GM19467 (cell line): Measurements from ENCODE around the gene PHGDH.
"Not testable (repeated sequence)": the region's sequence is repeated elsewhere in the genome, so short reads cannot be mapped to it uniquely, and the experiment has no call there.

Experiments
- ATAC-seq: cut with Tn5 transposase; IDR thresholded peaks from one replicate; pipeline ENCODE4 v1.9.1; 2021; ENCODE audit warnings: mild to moderate bottlenecking, moderate library complexity; ENCODE audit not compliant: unreplicated experiment

PHGDH gene

DNA sequence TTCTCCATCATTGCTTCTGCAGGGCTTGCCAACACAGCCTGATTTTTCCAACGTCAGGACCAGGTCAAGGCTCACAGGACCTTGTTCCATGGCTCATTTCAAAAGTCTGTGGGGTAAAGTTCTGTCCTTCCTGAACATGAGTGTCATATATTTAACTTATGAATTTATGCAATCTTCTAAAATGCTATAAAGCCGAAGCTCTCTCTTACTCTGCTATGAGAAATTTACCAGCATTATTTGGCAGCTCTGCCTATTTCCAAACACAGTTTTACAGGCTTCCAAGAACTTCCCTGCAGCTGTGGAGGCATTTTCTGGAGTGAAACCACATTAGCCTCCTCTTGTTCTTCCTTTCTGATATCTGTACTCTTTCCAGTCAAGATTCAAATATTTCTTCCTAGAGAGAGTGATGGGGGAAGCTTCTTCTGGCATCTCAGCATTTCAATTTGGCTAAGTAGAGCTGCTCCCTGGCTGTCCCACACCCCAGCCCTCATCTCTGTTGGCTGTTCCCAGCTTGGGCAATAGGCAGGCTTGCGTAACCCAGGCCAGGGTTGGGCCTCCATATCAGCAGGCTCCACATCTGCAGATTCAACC, 72.6 kb downstream of the PHGDH start:
- ATAC-seq = no peak

DNA sequence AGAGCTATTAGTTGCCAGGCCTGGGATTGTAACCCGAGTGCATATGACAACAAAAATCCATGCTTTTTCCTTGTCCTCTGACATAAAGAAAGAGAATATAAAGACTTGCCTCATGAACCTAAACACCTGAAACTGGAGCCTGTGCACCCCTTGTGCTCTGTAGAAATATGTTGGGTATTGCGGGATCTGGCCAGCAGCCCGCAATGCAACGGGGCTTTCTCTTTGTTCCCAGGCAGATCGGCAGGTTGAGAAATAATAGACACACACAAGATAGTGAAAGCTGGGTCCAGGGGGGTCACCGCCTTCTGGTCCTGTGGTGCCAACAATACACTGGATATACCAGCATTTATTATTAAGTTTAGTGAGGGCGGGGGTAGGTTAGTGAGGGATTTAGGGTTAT, 74.3 kb downstream of the PHGDH start:
- ATAC-seq = not testable (repeated sequence)

DNA sequence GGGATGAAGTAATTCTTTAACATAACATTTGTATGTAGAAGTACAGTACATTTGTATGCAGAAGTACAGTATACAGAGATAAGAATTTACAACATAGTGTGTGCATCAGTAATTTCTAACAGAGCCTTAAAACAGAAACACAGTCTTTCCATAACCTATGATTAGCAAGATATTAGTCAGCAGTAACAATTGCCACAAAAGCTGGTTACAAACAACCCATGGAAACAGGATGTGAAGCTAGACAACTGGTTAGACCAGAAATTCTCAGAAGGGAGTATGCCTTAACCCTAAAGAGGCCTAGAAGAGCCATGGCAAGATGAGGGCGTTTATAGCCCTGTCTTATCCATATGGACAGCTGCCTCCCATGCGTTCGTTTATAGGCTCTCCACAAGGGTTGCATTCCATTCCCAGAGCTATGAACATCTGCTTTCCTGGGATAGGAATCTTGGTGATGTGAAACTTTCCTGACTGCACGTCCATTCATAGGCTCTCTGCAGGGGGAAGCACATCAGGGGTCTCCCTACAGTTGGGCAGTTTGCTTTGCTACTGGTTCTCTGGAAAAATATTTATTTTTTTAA, 74.8 kb downstream of the PHGDH start:
- not testable (repeated sequence) for ATAC-seq

DNA sequence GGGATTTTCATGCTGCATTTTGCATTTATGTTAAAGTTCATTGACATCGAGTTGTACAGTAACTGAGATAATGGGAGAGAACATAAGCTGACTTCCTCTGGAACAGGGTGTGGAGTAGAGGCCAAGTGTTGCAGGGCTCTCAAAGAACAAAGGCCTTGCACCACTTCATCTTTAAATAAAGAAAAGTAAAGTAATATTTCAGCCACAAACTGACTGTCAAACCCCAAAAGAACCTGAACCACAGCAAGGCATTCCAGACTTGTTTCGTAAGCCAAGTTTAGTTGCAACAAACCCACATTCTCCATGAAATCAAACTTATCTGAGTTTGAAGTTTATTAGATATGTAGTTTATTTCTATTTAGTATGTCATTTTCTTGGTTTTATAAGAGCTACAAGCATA, 76.0 kb downstream of the PHGDH start:
- no peak for ATAC-seq

DNA sequence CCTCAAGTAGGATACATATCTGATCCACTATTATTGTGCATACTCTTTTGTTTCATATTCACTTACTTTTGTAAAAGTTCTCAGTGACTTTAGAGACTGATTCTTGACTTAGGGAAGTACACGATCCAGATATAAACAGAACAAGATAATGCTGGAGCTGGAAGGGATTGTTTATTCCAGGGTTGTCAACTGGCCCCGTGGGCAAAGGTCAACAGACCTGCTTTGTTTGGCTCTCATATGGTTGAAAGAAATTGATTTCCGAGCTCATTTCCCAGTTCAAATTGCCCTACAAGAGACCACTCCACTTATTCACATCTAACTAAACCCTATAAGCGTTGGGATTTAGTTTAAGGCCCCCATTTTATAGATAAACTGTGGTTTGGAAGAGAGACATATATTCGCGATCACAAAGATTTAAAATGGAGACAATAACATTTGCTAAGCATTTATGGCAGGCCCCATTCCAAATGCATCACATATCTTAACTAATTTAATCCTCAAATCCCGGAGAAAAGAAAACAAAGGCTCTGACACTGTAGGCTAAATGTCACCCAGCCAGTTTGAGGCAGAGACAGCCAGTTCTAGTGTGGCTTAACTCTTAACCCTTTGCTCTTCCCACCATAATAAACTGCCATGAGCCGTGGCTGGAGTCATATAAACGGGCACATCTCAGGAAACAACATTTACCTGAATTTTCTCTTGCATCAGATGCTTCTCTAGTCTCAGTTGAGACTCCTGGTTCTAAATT, 78.9 kb downstream of the PHGDH start:
- no peak for ATAC-seq

DNA sequence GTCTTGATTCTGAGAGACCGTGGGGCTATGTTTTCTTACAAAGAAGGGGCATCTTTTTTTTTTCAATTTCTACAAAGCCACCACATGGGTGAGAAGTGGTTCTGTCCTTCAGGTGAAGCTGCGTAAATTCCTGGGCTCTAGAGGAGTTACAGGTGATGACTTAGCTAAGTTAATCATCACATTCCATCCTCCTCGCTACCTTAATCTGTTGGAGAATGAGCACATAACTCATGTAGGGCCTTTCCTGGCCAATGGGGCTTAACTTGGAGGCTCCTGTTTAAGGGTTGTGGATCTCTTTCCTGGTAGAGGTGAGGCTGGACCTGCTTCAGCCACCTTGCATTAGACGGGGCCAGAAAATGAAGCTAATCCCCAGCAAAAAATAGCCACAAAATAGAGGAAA, 79.6 kb downstream of the PHGDH start:
- no peak for ATAC-seq
